Measurements from ENCODE around the gene XPO4. TPM values are rescaled to one million over a fixed set of nuclear protein-coding genes. Genes with fewer than 3 reads are reported as not detected.

Gene XPO4
- total RNA-seq, 1 donor: 19.5 TPM

DNA sequence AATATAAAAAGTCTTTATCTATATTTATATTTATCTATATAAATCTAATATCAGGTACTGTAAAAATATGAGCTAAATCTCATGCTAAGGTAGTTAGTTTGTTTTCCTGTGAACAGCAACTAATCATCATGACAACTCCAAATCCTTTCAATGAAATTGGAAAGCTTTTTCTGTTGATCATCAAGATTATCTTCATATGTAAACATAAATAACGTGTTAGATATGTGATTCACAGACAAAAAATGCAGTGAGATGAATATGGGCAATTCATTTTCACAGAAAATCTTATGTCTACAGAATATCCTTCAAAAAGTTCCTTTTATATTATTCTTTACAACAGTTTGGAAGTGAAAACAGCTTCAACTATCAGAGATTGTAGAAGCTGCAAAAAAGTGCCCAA lies 87.1 kb downstream of the XPO4 start:
- Histone ChIP-seq H3K4me3 (ENCODE audit: insufficient read depth, low read length) (no peak overlapping the region), H2AFZ (ENCODE audit: low read length) (no peak overlapping the region), H3K4me2 (ENCODE audit: insufficient read depth, low read length) (no peak overlapping the region), H3K36me3 (ENCODE audit: insufficient read depth, low read length) (no peaks in the 10 kb centered on the region), H3K27ac (ENCODE audit: low read depth, low read length) (peak overlapping the region; percentile 87), H4K20me1 (ENCODE audit: insufficient read depth, low read length) (peaks cover 5% of the 10 kb centered on the region), H3K79me2 (ENCODE audit: insufficient read depth, low read length) (no peaks in the 10 kb centered on the region), H3K4me1 (ENCODE audit: insufficient read depth, low read length) (peaks cover 23% of the 10 kb centered on the region), H3K27me3 (ENCODE audit: insufficient read depth, low read length) (no peaks in the 10 kb centered on the region), H3K9me3 (ENCODE audit: low read depth, low read length) (no peaks in the 10 kb centered on the region)
- DNase-seq (ENCODE audit: insufficient read length, low spot score, missing footprints): no peak
- TF ChIP-seq CTCF (IDR thresholded peaks at IDR 0.05; ENCODE audit: extremely low read depth, low read depth, low read length): no peak

DNA sequence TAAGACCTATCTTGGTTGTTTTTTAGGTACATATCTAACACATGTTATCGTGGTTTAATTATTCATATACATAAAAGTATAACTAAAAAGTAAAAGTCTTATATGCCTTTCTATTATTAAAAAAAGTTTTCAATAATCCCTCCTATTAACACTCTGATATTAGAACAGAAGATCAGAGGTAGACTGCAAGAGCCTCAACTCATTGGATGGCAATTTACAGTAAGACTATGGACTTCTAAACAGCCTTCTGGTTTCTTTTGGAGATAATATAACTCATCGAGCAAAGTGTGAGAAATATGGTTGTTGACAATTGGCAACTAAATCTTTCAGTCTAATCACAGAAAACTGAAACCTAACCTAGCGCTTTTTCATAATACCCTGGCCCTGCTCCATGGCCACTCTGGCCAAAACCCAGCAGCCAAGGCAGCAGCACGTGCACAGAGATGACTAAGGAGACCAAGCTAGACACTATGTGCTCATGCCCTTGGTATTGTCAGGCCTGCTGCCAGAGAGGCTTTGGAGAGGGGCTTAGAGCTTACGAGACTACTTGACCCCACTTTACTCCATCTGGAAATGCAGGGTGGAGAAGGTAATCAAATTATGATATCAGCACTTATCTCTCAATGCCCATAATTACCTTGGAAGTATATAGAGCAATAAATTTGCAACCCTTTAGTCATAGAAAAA lies 88.2 kb downstream of the XPO4 start:
- Histone ChIP-seq H4K20me1 (ENCODE audit: insufficient read depth, low read length) (peaks cover 5% of the 10 kb centered on the region), H3K36me3 (ENCODE audit: insufficient read depth, low read length) (no peaks in the 10 kb centered on the region), H2AFZ (ENCODE audit: low read length) (no peak overlapping the region), H3K27ac (ENCODE audit: low read depth, low read length) (peak overlapping the region; percentile 87), H3K4me1 (ENCODE audit: insufficient read depth, low read length) (peaks cover 23% of the 10 kb centered on the region), H3K79me2 (ENCODE audit: insufficient read depth, low read length) (no peaks in the 10 kb centered on the region), H3K4me2 (ENCODE audit: insufficient read depth, low read length) (peak overlapping the region; percentile 76), H3K4me3 (ENCODE audit: insufficient read depth, low read length) (peak overlapping the region; percentile 46), H3K9me3 (ENCODE audit: low read depth, low read length) (no peaks in the 10 kb centered on the region), H3K27me3 (ENCODE audit: insufficient read depth, low read length) (no peaks in the 10 kb centered on the region)
- peak; percentile 30 for DNase-seq (ENCODE audit: insufficient read length, low spot score, missing footprints)
- no peak for TF ChIP-seq CTCF (IDR thresholded peaks at IDR 0.05; ENCODE audit: extremely low read depth, low read depth, low read length)

- H3K27me3 ChIP-seq (ENCODE audit: insufficient read depth, low read length): no peaks in the 10 kb centered on the region
- H4K20me1 ChIP-seq (ENCODE audit: insufficient read depth, low read length): peaks cover 5% of the 10 kb centered on the region
- H3K9me3 ChIP-seq (ENCODE audit: low read depth, low read length): no peaks in the 10 kb centered on the region
- H3K4me1 ChIP-seq (ENCODE audit: insufficient read depth, low read length): peaks cover 23% of the 10 kb centered on the region
- H3K79me2 ChIP-seq (ENCODE audit: insufficient read depth, low read length): no peaks in the 10 kb centered on the region
- no peak for DNase-seq (ENCODE audit: insufficient read length, low spot score, missing footprints)
- no peak overlapping the region for H3K27ac ChIP-seq (ENCODE audit: low read depth, low read length)
- TF ChIP-seq CTCF (IDR thresholded peaks at IDR 0.05; ENCODE audit: extremely low read depth, low read depth, low read length): no peak
- H3K4me3 ChIP-seq (ENCODE audit: insufficient read depth, low read length): no peak overlapping the region
- H3K36me3 ChIP-seq (ENCODE audit: insufficient read depth, low read length): peaks cover 12% of the 10 kb centered on the region
- H3K4me2 ChIP-seq (ENCODE audit: insufficient read depth, low read length): no peak overlapping the region
- no peak overlapping the region for H2AFZ ChIP-seq (ENCODE audit: low read length)
Measured at GRCh38 chr13:20812890-20813289, 89.7 kb downstream of the XPO4 start.

DNA sequence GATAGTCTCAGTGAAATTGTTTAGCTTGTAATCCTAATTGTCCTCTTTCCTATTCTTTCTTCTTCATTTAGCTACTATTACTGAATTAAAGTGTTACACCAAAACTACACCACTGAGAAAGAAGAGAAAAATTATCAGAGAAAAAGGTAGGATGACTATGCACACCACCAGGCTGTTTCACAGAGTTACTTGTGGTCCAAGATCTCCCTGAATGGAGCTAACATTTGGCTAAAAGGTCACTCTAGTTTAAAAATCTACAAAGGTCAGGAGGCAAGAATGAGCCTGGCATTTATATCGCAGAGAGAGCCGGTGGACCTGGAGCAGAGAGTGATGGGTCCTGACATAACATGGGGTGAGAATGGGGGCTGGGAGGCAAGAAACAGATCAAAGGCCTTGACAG lies 91.7 kb downstream of the XPO4 start:
- Histone ChIP-seq H3K27ac (ENCODE audit: low read depth, low read length) (no peak overlapping the region), H3K36me3 (ENCODE audit: insufficient read depth, low read length) (peaks cover 18% of the 10 kb centered on the region), H3K4me2 (ENCODE audit: insufficient read depth, low read length) (no peak overlapping the region), H3K4me1 (ENCODE audit: insufficient read depth, low read length) (peaks cover 23% of the 10 kb centered on the region), H3K4me3 (ENCODE audit: insufficient read depth, low read length) (no peak overlapping the region), H4K20me1 (ENCODE audit: insufficient read depth, low read length) (peaks cover 5% of the 10 kb centered on the region), H3K79me2 (ENCODE audit: insufficient read depth, low read length) (no peaks in the 10 kb centered on the region), H2AFZ (ENCODE audit: low read length) (no peak overlapping the region), H3K27me3 (ENCODE audit: insufficient read depth, low read length) (no peaks in the 10 kb centered on the region), H3K9me3 (ENCODE audit: low read depth, low read length) (no peaks in the 10 kb centered on the region)
- TF ChIP-seq CTCF (IDR thresholded peaks at IDR 0.05; ENCODE audit: extremely low read depth, low read depth, low read length): no peak
- DNase-seq (ENCODE audit: insufficient read length, low spot score, missing footprints): no peak
